Mammary epithelial cell (primary cell): ENCODE measurements around the gene TP63.

Experiments used
- EZH2 ChIP-seq: IDR thresholded peaks from 2 replicates; pipeline ENCODE4 v1.6.1; 2012; ENCODE audit warnings: low read length, inconsistent platforms, borderline replicate concordance
- TF ChIP-seq, protein P1 (sequence below), 2 donors: IDR thresholded peaks in 1 of 2; conservative IDR thresholded peaks in 1 of 2; 2 replicates each; pipeline ENCODE4 v1.5.1; 2011 to 2012; ENCODE audit warnings: inconsistent platforms in 2 of 2, low read length in 2 of 2, mild to moderate bottlenecking in 2 of 2, control low read depth in 1 of 2, low read depth in 1 of 2; ENCODE audit not compliant: insufficient read depth in 1 of 2; ENCODE audit errors: extremely low read depth in 1 of 2

GRCh38 chr3:189677667-189678066 is 46.5 kb downstream of the TP63 start:
- TF ChIP-seq, protein P1, sequence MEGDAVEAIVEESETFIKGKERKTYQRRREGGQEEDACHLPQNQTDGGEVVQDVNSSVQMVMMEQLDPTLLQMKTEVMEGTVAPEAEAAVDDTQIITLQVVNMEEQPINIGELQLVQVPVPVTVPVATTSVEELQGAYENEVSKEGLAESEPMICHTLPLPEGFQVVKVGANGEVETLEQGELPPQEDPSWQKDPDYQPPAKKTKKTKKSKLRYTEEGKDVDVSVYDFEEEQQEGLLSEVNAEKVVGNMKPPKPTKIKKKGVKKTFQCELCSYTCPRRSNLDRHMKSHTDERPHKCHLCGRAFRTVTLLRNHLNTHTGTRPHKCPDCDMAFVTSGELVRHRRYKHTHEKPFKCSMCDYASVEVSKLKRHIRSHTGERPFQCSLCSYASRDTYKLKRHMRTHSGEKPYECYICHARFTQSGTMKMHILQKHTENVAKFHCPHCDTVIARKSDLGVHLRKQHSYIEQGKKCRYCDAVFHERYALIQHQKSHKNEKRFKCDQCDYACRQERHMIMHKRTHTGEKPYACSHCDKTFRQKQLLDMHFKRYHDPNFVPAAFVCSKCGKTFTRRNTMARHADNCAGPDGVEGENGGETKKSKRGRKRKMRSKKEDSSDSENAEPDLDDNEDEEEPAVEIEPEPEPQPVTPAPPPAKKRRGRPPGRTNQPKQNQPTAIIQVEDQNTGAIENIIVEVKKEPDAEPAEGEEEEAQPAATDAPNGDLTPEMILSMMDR (conservative IDR thresholded peaks at IDR 0.05 in 1 of 2, IDR thresholded peaks at IDR 0.05 in 1 of 2; ENCODE audit: extremely low read depth in 1 of 2, insufficient read depth in 1 of 2, low read depth in 1 of 2, low read length in 2 of 2), result no peak
- no peak for TF ChIP-seq EZH2
